NCI-H748 treated with DMSO at 0.1 percent for 48 hours (cell line): ENCODE measurements around the gene COQ9.
A peak's percentile ranks its signal among the peaks of the same experiment; 100 is the strongest.
"Not testable (repeated sequence)": the region's sequence is repeated elsewhere in the genome, so short reads cannot be mapped to it uniquely, and the experiment has no call there.

Experiments used
- DNase-seq: peaks from one replicate; lab custom pipeline; 2025; lab: John Stamatoyannopoulos, UW

COQ9 gene, protein sequence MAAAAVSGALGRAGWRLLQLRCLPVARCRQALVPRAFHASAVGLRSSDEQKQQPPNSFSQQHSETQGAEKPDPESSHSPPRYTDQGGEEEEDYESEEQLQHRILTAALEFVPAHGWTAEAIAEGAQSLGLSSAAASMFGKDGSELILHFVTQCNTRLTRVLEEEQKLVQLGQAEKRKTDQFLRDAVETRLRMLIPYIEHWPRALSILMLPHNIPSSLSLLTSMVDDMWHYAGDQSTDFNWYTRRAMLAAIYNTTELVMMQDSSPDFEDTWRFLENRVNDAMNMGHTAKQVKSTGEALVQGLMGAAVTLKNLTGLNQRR

GRCh38 chr16:57447186-57447962 is at the start of gene COQ9, which contains the start of gene CIAPIN1:
Gene COQ9 (plus strand): TSS chr16:57447479. CDS start chr16:57447506, 27 bp downstream.
Gene CIAPIN1 (minus strand): TSS chr16:57447385. CDS start chr16:57440928, 6,457 bp downstream.
- DNase-seq: peak; percentile 56

GRCh38 chr16:57397493-57397892 is 49.8 kb upstream of the COQ9 start:
- DNase-seq: not testable (repeated sequence)

GRCh38 chr16:57401943-57402640 is 45.2 kb upstream of the COQ9 start:
- DNase-seq: no peak

- no peak for DNase-seq
These were observed 43.1 kb upstream of the COQ9 start, which contains the start of gene CCL17 for GRCh38 chr16:57403965-57404817. Gene CCL17 (plus strand): TSS chr16:57404767. CDS start chr16:57413933, 9,166 bp downstream.

- no peak for DNase-seq
These were observed 42.2 kb upstream of the COQ9 start for GRCh38 chr16:57405097-57405496.

DNA sequence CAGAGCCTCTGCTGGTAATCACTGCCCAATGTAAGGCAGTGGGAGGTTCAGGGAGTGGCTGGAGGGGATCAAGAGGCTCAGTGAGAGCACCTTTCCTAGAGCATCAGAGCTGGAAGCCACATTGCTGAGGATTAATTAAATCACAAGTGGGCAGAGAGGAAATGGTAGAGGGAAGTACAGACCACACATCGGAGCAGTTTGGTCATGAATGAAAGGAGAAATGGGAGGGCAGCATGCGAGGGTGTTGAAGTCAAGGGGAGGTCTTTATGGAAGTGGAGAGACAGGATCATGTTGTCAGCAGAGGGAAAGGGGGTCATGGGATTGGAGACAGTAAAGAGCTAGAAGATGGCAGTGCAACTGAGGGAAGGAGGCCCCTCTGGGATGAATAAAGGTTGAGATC is 40.4 kb upstream of the COQ9 start:
- no peak for DNase-seq

- no peak for DNase-seq
These were observed 39.5 kb upstream of the COQ9 start for GRCh38 chr16:57407521-57408353.

GRCh38 chr16:57409065-57409464 is 38.2 kb upstream of the COQ9 start:
- no peak for DNase-seq

DNA sequence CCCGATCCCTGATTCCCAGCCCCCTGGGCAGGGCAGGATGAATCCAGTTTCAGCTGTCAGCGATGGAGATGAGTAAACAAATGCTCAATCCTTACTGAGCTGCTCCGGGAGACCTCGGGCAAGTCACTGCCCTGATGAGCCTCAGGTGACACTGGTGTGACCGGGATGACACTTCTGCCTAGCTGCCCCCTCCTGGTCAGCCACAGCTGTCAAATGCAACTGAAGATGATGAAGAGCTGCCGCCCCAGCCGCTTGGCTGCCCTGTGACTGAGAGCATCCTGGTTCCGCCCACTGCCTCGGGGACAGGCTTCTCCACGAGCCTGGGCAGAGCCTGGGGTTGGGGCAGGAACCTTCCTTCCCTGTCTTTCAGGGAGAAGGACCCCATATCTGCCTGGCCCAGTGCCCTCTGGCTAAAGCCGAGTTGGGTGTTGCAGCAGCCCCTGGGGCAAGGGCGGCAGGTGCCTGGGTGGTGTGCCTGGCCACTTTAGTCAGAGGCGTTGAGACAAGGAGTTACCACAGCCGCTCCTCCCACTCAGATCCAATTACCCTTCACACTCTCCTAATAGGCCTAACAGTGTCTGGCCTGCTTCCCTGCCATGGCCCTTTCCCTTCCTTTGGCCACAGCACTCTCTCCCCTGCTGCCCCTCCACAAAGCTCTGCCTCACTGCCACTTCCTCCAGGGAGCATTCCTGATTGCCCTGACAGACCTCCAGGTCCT is 37.2 kb upstream of the COQ9 start:
- no peak for DNase-seq

DNA sequence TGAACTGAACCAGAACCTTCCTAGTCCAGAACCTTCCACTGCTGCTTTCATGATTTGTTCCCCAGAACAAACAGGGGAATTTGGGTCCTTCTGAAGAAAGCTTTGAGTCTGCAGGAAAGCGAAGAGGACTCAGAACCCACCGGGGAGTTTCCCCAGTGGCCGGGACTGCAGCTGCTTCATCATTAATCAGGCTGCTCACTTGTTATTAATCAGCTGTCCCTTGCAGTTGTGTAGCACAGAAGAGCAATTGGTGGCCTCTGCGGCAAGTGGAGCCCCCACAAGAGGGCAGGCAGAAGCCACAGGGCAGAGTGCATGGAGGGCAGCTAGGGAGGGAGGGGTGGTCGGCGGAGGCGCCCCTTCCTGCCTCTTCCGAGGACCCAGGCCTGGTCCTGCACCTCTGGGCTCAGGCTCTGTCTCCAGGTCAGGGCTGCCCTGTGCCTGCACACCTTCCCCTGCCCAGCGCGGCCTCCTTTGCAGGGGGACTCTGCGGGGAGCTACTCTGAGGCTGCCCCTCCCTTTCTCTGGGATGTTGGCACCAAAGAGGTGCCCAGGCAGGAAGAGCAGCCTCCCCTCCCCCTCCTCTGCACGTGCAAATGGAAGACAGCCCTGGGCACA is 35.8 kb upstream of the COQ9 start:
- DNase-seq: no peak

GRCh38 chr16:57412584-57412983 is 34.7 kb upstream of the COQ9 start:
- no peak for DNase-seq

DNA sequence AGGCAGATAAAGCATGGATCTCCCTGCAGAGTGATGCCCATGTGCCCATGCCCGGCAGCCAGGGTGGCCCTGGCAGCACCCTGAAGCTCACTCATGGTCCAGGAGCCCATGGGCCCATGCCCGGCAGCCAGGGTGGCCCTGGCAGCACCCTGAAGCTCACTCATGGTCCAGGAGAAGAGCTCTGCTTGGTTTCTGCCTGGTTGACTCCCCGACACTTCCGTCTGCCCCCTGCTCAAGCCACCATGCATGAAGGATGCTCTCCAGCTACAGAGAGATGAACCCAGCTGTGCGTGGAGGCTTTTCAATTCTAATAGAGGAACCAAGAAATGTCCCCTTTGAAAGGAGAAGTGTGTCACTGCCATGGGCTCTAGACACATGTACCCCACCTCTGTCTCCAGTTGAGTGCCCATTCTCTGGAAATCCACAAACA is 34.0 kb upstream of the COQ9 start:
- no peak for DNase-seq

DNA sequence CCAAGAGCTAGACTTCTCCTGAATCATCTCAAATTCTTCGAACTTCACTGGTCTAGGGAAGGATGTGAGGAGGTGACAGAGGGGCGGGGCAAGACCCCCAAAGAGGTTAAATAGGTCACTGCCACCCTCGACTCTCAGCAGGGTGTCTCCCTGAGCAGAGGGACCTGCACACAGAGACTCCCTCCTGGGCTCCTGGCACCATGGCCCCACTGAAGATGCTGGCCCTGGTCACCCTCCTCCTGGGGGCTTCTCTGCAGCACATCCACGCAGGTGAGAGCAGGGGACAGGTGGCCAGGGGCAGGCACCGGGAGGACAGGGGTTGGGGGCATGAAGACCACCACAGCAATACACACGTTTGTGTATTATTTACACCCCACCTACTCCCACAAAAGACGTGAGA is 33.5 kb upstream of the COQ9 start:
- no peak for DNase-seq

DNA sequence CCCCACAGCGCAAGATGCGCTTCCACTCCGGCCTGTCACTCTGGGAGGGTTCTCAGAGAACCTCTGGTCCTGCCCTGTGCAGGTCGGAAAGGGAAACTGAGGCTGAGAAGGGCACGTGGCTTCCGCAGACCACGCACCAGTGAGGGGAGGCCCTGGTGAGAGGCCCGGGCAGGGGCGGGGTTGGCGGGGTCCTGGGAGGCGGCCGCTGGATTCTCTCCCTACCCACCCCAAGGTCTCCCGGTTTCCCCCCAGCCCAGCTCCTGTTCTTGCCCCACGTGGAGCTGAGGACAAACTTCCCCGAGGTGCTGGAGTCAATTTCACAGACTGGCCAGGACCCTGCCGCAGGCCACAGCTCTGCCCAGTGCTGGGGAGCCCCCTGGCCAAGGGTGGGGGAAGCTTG is 31.2 kb upstream of the COQ9 start:
- DNase-seq: no peak

GRCh38 chr16:57419506-57419905 is 27.8 kb upstream of the COQ9 start:
- no peak for DNase-seq

GRCh38 chr16:57422026-57422944 is 25.0 kb upstream of the COQ9 start:
- DNase-seq: peak; percentile 3

DNA sequence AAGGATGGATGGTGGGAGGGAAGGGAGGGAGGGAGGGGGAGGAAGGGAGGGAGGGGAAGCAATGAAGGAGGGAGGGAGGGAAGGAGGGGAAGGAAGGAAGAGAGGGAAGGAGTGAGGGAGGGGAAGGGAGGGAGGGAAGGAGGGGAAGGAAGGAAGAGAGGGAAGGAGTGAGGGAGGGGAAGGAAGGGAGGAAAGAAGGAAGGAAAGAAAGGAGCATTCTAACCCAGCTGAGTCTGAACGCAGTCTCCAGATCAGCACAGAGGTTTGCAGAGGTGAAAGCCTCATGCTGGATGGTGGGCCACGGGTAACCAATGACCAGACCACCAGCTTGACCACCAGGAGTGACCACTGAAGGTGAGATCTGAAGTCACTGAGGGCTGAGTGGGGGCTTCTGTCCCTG is 24.1 kb upstream of the COQ9 start:
- DNase-seq: no peak

GRCh38 chr16:57424583-57424982 is 22.7 kb upstream of the COQ9 start:
- DNase-seq: no peak
